IMR-90 (cell line): Measurements from ENCODE around the gene ZNF593.

ENCODE experiments used
- BHLHE40 ChIP-seq: fragments of 150-350 bp; IDR thresholded peaks from 2 replicates; pipeline ENCODE4 v1.6.1; 2016; ENCODE audit warnings: mild to moderate bottlenecking, low read depth, low read length
- CHD1 ChIP-seq: IDR thresholded peaks from 2 replicates; pipeline ENCODE4 v1.6.1; 2012; ENCODE audit warnings: low read depth, low read length, improper control_type of control experiment
- FOS ChIP-seq: fragments of 150-350 bp; IDR thresholded peaks from 2 replicates; pipeline ENCODE4 v1.6.1; 2016; ENCODE audit warnings: low read depth, low read length
- MAZ ChIP-seq: IDR thresholded peaks from 2 replicates; pipeline ENCODE4 v1.6.1; 2012; ENCODE audit warnings: low read depth, mild to moderate bottlenecking, low read length, improper control_type of control experiment, moderate library complexity, borderline replicate concordance
- MXI1 ChIP-seq: IDR thresholded peaks from 2 replicates; pipeline ENCODE4 v1.6.1; 2012; ENCODE audit warnings: low read depth, mild to moderate bottlenecking, low read length, moderate library complexity, borderline replicate concordance
- POLR2A ChIP-seq: IDR thresholded peaks from 2 replicates; pipeline ENCODE4 v1.6.1; 2012; ENCODE audit warnings: mild to moderate bottlenecking, low read depth, low read length
- RAD21 ChIP-seq: IDR thresholded peaks from 2 replicates; pipeline ENCODE4 v1.6.1; 2012; ENCODE audit warnings: low read length, improper control_type of control experiment
- RCOR1 ChIP-seq: IDR thresholded peaks from 2 replicates; pipeline ENCODE4 v1.6.1; 2012; ENCODE audit warnings: mild to moderate bottlenecking, low read length, improper control_type of control experiment; ENCODE audit not compliant: insufficient replicate concordance
- RFX5 ChIP-seq: IDR thresholded peaks from 2 replicates; pipeline ENCODE4 v1.8.0; 2012; ENCODE audit warnings: low read depth, mild to moderate bottlenecking, low read length, moderate library complexity
- USF2 ChIP-seq: fragments of 150-350 bp; IDR thresholded peaks from 2 replicates; pipeline ENCODE4 v1.6.1; 2017; ENCODE audit warnings: mild to moderate bottlenecking, antibody characterized with exemption, low read length, low read depth
- TF ChIP-seq, protein P1 (sequence below): conservative IDR thresholded peaks from 2 replicates; pipeline ENCODE4 v1.5.1; 2012; ENCODE audit warnings: mild to moderate bottlenecking, low read depth, low read length, improper control_type of control experiment
- TF ChIP-seq, protein P2 (sequence below): fragments of 150-350 bp; IDR thresholded peaks from 2 replicates; pipeline ENCODE4 v1.6.1; 2016; ENCODE audit warnings: low read depth, mild to moderate bottlenecking, low read length, moderate library complexity, borderline replicate concordance

- TF ChIP-seq, protein P1, sequence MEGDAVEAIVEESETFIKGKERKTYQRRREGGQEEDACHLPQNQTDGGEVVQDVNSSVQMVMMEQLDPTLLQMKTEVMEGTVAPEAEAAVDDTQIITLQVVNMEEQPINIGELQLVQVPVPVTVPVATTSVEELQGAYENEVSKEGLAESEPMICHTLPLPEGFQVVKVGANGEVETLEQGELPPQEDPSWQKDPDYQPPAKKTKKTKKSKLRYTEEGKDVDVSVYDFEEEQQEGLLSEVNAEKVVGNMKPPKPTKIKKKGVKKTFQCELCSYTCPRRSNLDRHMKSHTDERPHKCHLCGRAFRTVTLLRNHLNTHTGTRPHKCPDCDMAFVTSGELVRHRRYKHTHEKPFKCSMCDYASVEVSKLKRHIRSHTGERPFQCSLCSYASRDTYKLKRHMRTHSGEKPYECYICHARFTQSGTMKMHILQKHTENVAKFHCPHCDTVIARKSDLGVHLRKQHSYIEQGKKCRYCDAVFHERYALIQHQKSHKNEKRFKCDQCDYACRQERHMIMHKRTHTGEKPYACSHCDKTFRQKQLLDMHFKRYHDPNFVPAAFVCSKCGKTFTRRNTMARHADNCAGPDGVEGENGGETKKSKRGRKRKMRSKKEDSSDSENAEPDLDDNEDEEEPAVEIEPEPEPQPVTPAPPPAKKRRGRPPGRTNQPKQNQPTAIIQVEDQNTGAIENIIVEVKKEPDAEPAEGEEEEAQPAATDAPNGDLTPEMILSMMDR: no peak
- no peak for TF ChIP-seq POLR2A
- no peak for TF ChIP-seq USF2
- TF ChIP-seq MXI1: no peak
- TF ChIP-seq RCOR1: no peak
- no peak for TF ChIP-seq RFX5
- no peak for TF ChIP-seq CHD1
- TF ChIP-seq FOS: no peak
- TF ChIP-seq, protein P2, sequence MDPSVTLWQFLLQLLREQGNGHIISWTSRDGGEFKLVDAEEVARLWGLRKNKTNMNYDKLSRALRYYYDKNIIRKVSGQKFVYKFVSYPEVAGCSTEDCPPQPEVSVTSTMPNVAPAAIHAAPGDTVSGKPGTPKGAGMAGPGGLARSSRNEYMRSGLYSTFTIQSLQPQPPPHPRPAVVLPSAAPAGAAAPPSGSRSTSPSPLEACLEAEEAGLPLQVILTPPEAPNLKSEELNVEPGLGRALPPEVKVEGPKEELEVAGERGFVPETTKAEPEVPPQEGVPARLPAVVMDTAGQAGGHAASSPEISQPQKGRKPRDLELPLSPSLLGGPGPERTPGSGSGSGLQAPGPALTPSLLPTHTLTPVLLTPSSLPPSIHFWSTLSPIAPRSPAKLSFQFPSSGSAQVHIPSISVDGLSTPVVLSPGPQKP: no peak
- TF ChIP-seq RAD21: no peak
- no peak for TF ChIP-seq BHLHE40
- no peak for TF ChIP-seq MAZ
Measured at GRCh38 chr1:26171084-26172072, 1.7 kb downstream of the ZNF593 start, which contains the start of gene ZNF593OS.
